ENCODE measurements around the gene CRYGS. TPM values are rescaled to one million over a fixed set of nuclear protein-coding genes. Genes with fewer than 3 reads are reported as not detected.

Gene CRYGS
- total and polyA plus RNA-seq, 9 of the 15 experiments (the other 6 are each of a cell fraction or from before 2014, with no cell fraction given), result 1.5 to 3.8 (median 2.0) TPM

DNA sequence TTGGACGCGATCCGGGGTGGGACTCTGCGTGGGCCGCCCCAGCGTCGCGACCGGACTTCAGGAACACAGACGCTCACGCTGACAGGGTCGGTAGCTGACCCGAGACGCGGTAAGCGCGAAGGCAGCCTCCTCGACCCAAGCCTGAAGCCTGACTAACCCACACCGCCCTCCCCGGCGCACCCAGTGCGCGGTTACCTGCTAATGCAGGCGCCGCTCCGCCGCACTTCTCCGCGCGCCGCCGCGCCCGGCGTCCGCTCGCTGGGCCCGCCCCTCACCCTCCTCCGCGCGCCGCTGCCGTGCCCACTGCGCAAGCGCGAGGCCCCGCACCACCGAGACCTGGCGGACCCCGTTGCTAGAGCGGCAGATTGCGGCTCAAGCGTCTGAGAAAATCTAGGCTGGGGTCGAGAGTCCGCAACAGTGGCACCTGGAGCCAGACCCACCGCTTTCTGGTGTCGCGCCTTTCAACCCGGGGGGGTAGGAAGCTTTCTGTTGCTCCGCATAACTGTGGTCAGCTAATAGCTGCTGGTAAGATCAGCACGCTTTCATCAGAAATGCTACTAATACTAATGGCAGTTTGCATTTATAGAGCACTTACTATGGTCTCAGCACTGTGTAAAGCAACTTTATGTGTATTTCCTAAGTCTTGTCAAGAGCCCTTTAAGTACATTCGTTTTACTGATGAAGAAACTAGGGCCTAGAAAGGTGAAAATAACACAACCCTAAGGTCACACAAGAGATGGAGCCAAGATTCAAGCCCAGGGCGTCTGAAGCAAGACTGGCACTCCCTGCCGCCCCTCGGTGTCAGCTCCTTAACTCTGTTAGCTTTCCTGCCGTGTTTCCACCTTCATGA, 23.1 kb upstream of the CRYGS start, which contains the start of gene TBCCD1 (continued):
- TF ChIP-seq JUN (IDR thresholded peaks at IDR 0.05; ENCODE audit: borderline replicate concordance, low read depth, low read length) (no peak; the same call in 1 of the 2 replicates), JUN (CRISPR knock-in tag; IDR thresholded peaks at IDR 0.05; ENCODE audit: borderline replicate concordance) (0 out of 2 replicates have a peak, but pooled peaks have one; percentile 73), ZKSCAN1 (IDR thresholded peaks at IDR 0.05; ENCODE audit: low read depth, low read length) (peak; percentile 68; the same call in 1 of the 2 replicates), MBD2 (IDR thresholded peaks at IDR 0.05; ENCODE audit: borderline replicate concordance, low read depth) (0 out of 2 replicates have a peak, but pooled peaks have one; percentile 2), DACH1 (IDR thresholded peaks at IDR 0.05; ENCODE audit: partially characterized antibody) (peak; percentile 38), CXXC5 (CRISPR knock-in tag; IDR thresholded peaks at IDR 0.05) (peak; percentile 97), NBN (IDR thresholded peaks at IDR 0.05; ENCODE audit: low read depth) (peak; percentile 17; the same call in 1 of the 2 replicates), EP300 (IDR thresholded peaks at IDR 0.05; ENCODE audit: low read length) (peak; percentile 26; the same call in 1 of the 2 replicates), ESRRA (IDR thresholded peaks at IDR 0.05; ENCODE audit: borderline replicate concordance, low read depth) (peak; percentile 75), EGR1 (conservative IDR thresholded peaks at IDR 0.05) (peak; percentile 47; the same call in 1 of the 2 replicates), ZFX (CRISPR knock-in tag; IDR thresholded peaks at IDR 0.05) (peak; percentile 88), KDM5B (IDR thresholded peaks at IDR 0.05; ENCODE audit: insufficient replicate concordance, low read depth, low read length) (peak; percentile 97)
- TF ChIP-seq, protein P1, sequence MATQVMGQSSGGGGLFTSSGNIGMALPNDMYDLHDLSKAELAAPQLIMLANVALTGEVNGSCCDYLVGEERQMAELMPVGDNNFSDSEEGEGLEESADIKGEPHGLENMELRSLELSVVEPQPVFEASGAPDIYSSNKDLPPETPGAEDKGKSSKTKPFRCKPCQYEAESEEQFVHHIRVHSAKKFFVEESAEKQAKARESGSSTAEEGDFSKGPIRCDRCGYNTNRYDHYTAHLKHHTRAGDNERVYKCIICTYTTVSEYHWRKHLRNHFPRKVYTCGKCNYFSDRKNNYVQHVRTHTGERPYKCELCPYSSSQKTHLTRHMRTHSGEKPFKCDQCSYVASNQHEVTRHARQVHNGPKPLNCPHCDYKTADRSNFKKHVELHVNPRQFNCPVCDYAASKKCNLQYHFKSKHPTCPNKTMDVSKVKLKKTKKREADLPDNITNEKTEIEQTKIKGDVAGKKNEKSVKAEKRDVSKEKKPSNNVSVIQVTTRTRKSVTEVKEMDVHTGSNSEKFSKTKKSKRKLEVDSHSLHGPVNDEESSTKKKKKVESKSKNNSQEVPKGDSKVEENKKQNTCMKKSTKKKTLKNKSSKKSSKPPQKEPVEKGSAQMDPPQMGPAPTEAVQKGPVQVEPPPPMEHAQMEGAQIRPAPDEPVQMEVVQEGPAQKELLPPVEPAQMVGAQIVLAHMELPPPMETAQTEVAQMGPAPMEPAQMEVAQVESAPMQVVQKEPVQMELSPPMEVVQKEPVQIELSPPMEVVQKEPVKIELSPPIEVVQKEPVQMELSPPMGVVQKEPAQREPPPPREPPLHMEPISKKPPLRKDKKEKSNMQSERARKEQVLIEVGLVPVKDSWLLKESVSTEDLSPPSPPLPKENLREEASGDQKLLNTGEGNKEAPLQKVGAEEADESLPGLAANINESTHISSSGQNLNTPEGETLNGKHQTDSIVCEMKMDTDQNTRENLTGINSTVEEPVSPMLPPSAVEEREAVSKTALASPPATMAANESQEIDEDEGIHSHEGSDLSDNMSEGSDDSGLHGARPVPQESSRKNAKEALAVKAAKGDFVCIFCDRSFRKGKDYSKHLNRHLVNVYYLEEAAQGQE (IDR thresholded peaks at IDR 0.05; ENCODE audit: borderline replicate concordance), result no peak; the same call in 1 of the 2 replicates
- TF ChIP-seq, protein P1 (CRISPR knock-in tag; IDR thresholded peaks at IDR 0.05; ENCODE audit: low read depth), result peak; percentile 84
- TF ChIP-seq, protein P2, sequence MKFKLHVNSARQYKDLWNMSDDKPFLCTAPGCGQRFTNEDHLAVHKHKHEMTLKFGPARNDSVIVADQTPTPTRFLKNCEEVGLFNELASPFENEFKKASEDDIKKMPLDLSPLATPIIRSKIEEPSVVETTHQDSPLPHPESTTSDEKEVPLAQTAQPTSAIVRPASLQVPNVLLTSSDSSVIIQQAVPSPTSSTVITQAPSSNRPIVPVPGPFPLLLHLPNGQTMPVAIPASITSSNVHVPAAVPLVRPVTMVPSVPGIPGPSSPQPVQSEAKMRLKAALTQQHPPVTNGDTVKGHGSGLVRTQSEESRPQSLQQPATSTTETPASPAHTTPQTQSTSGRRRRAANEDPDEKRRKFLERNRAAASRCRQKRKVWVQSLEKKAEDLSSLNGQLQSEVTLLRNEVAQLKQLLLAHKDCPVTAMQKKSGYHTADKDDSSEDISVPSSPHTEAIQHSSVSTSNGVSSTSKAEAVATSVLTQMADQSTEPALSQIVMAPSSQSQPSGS (CRISPR knock-in tag; IDR thresholded peaks at IDR 0.05), result no peak
- TF ChIP-seq, protein P3, sequence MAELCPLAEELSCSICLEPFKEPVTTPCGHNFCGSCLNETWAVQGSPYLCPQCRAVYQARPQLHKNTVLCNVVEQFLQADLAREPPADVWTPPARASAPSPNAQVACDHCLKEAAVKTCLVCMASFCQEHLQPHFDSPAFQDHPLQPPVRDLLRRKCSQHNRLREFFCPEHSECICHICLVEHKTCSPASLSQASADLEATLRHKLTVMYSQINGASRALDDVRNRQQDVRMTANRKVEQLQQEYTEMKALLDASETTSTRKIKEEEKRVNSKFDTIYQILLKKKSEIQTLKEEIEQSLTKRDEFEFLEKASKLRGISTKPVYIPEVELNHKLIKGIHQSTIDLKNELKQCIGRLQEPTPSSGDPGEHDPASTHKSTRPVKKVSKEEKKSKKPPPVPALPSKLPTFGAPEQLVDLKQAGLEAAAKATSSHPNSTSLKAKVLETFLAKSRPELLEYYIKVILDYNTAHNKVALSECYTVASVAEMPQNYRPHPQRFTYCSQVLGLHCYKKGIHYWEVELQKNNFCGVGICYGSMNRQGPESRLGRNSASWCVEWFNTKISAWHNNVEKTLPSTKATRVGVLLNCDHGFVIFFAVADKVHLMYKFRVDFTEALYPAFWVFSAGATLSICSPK (IDR thresholded peaks at IDR 0.05; ENCODE audit: borderline replicate concordance), result no peak
